Mesenteric fat pad (tissue), 1 donor: ENCODE measurements around the gene CRYBB2. TPM values are rescaled to one million over a fixed set of nuclear protein-coding genes. Genes with fewer than 3 reads are reported as not detected.
"Not testable (repeated sequence)": the region's sequence is repeated elsewhere in the genome, so short reads cannot be mapped to it uniquely, and the experiment has no call there.

ENCODE experiments used
- DNase-seq: peaks from one replicate; pipeline ENCODE4 v3.0.0-alpha.2; 2020; ENCODE audit warnings: low spot score
- total RNA-seq: library from RNA; stranded (reverse); fragmentation: NEBNext Ultra II Directional; extraction: Animal tissue kit (Norgen Biotek cat#: 25700); gene quantifications from one replicate; pipeline ENCODE4 v1.2.1, GENCODE V29; 2021
- donor health status: DM: yes; HTN: yes; CAD: no.

The CRYBB2 gene
- total RNA-seq, 1 donor from 2014 or later: not detected

- DNase-seq: not testable (repeated sequence)
Observed at GRCh38 chr22:25233706-25234105, 14.3 kb downstream of the CRYBB2 start.

- no peak for DNase-seq
Observed at GRCh38 chr22:25235547-25236290, 16.3 kb downstream of the CRYBB2 start.

- no peak for DNase-seq
Observed at GRCh38 chr22:25236417-25236816, 17.0 kb downstream of the CRYBB2 start.

- no peak for DNase-seq
Observed at GRCh38 chr22:25237503-25237902, 18.1 kb downstream of the CRYBB2 start.

- not testable (repeated sequence) for DNase-seq
Observed at GRCh38 chr22:25238058-25238457, 18.6 kb downstream of the CRYBB2 start.

- DNase-seq: not testable (repeated sequence)
Observed at GRCh38 chr22:25255169-25255568, 35.7 kb downstream of the CRYBB2 start.

- not testable (repeated sequence) for DNase-seq
Observed at GRCh38 chr22:25267567-25267966, 48.1 kb downstream of the CRYBB2 start.

GRCh38 chr22:25268902-25269301 lies 49.5 kb downstream of the CRYBB2 start:
- DNase-seq: not testable (repeated sequence)

GRCh38 chr22:25270061-25270460 lies 50.6 kb downstream of the CRYBB2 start:
- not testable (repeated sequence) for DNase-seq

GRCh38 chr22:25273231-25273630 lies 53.8 kb downstream of the CRYBB2 start:
- DNase-seq: not testable (repeated sequence)

GRCh38 chr22:25273928-25274327 lies 54.5 kb downstream of the CRYBB2 start:
- not testable (repeated sequence) for DNase-seq

GRCh38 chr22:25280118-25280517 lies 60.7 kb downstream of the CRYBB2 start:
- not testable (repeated sequence) for DNase-seq

Other genes starting within 250 kb of the CRYBB2 start
- gene CRYBB3, start 19.8 kb upstream of the CRYBB2 start, total RNA-seq: not detected